GM21515 (cell line): ENCODE results near the gene IPO4.
"Not testable (repeated sequence)": the region's sequence is repeated elsewhere in the genome, so short reads cannot be mapped to it uniquely, and the experiment has no call there.

ENCODE experiments used
- ATAC-seq: cut with Tn5 transposase; IDR thresholded peaks from one replicate; pipeline ENCODE4 v1.9.1; 2021; ENCODE audit not compliant: unreplicated experiment

The IPO4 gene

GRCh38 chr14:24188251-24189058, at the start of gene IPO4:
Gene IPO4, minus strand, starts transcription at chr14:24188816. Its CDS starts 29 bp downstream, at chr14:24188787.
- peak; percentile 87 for ATAC-seq

- no peak for ATAC-seq
Observed at GRCh38 chr14:24238123-24238522, 49.5 kb upstream of the IPO4 start.

GRCh38 chr14:24237463-24237955, 48.9 kb upstream of the IPO4 start:
- ATAC-seq, result no peak

DNA sequence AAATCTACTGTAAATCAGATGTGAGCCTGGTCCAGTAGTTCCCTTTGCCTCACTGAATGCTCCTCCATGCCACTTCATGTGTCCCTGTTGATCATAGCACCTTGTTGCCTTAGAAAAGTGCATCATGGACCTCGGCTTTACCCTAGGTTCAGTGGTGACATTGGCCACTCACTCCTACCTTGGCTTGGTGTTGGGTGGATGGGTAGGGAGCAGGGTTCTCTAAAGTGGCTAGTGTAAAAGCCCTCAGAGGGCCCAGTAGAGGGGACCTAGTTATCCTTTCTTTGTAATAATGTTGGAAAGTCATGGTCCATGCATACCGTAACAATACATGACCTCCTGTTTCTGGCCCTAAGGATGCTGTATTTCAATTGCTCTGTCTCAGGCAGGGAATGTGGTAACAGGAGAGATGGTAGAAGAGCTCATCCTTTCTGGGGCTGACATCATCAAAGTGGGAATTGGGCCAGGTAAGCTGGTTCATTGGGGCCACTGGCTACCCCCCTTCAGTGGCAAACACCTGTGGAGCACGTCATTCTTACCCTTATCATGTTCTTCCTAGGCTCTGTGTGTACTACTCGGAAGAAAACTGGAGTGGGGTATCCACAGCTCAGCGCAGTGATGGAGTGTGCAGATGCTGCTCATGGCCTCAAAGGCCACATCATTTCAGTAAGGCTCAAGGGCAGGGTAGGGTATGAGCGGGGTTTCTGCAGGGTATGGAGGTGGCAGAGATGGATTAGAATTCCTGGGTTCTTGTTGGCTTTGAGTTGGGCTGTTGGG, 48.3 kb upstream of the IPO4 start:
- no peak for ATAC-seq

DNA sequence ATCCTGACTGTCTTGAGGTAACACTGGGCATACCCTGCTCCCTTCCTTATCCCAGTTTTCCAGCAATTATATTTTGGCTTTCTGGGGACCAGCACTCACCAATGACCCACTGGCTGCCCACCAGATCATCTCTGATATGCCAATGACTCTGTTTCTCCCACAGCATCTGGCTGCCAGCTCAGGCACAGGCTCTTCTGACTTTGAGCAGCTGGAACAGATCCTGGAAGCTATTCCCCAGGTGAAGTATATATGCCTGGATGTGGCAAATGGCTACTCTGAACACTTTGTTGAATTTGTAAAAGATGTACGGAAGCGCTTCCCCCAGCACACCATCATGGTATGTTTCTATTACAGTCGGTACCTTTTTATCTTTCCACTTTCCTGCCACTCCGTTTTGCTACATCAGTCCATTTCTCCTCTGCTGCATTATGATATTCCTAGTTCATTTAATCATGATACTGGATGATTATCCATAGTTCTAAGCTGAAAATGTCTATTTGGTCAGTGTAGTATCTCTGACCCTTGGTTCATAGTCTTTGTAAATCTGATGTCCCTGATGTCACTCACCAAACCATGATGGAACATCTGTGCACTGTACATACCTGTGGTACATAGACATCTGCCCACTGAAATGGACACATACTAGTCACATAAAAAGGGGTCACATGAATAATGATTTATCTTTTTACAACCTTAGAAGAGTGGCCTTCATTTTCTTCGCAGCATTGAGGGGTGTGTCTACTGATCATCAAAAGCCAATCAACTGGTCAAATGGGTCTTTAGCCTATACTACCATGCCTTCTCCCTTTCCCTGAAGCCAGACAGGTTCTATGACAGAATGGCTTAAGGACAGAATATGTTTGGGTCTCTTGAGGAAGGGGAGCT, 47.4 kb upstream of the IPO4 start:
- ATAC-seq, result no peak

GRCh38 chr14:24234095-24235005, 45.7 kb upstream of the IPO4 start:
- ATAC-seq, result no peak

DNA sequence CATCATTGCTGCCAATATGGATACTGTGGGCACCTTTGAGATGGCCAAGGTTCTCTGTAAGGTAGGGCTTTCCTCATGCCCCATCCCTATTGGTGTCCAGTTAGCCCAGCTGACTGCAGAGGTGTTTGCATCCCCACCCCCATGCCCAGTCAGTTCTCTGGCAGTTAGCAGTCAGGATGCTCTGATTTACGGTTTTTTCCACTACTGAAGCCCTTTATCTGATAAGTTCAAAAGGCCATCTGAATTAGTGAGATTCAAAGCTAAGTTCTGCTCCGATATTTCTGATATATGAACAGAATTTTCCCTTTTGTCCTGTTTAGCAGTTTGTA, 44.9 kb upstream of the IPO4 start:
- ATAC-seq, result no peak

GRCh38 chr14:24232645-24233537, 44.3 kb upstream of the IPO4 start, which contains the start of gene GMPR2:
Gene GMPR2, plus strand, starts transcription at chr14:24232929. Its CDS starts 325 bp downstream, at chr14:24233254.
- ATAC-seq, result peak; percentile 56

- peak; percentile 60 for ATAC-seq
Observed at GRCh38 chr14:24232121-24232644, 43.6 kb upstream of the IPO4 start, which contains the start of gene NEDD8. Gene NEDD8, minus strand, starts transcription at chr14:24232367. Its CDS starts 100 bp downstream, at chr14:24232267.

- peak; percentile 9 for ATAC-seq
Observed at GRCh38 chr14:24231263-24232120, 42.9 kb upstream of the IPO4 start.

DNA sequence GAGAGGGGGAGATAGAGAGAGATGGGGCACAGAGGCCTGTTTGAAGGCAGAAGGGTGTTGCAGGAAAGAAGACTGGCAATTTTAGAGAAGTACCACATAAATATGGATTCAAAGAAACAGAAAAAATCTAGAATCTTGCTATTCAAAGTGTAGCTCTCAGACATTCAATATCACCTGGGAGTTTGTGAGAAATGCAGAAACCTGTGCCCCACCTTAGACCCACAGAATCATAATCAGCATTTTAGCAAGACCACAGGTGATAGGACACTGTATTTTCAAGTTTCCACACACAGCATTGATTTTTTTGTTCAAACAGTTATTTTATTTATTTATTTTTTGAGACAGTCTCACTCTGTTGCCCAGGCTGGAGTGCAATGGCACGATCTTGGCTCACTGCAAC, 40.3 kb upstream of the IPO4 start:
- no peak for ATAC-seq

- ATAC-seq, result no peak
Observed at GRCh38 chr14:24226473-24226872, 37.9 kb upstream of the IPO4 start.

DNA sequence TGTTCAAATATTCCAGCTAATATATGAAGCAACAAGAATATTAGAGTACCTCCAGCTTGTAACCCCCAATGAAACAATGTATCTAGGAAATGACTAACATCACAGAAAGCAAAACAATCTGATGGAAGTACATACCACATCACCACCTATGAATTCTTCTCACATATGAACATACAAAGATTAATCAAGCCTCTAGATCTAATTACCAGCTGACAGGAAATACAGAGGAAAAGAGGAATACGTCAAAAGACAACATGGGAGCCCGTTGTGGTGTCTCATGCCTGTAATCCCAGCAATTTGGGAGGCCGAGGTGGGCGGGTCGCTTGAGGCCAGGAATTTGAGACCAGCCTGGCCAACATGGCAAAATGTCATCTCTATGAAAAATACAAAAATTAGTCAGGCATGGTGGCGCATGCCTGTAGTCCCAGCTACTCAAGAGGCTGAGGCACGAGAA, 36.0 kb upstream of the IPO4 start:
- ATAC-seq, result no peak

- ATAC-seq, result not testable (repeated sequence)
Observed at GRCh38 chr14:24222987-24223386, 34.4 kb upstream of the IPO4 start.

- ATAC-seq, result no peak
Observed at GRCh38 chr14:24219521-24219920, 30.9 kb upstream of the IPO4 start.

- ATAC-seq, result no peak
Observed at GRCh38 chr14:24219080-24219479, 30.5 kb upstream of the IPO4 start.

DNA sequence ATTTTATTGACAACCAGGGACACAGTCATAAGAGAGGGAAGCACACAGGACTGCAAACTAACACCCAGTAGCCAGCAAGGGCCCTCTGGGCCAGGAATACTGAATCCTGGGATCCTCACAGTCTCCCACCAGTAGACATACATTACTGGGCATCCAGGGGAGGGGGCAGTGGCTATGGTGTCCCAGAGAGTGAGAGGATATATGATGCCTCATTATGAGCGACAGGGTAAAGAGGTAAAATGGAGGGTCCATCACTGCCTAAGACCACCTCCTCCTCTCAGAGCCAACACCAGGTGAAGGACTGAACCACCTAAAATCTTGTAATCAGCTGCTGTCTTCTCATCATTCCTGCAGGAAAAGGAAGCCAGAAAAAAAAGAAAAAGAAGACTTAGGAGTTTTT, 28.3 kb upstream of the IPO4 start:
- ATAC-seq, result not testable (repeated sequence)

GRCh38 chr14:24216345-24216699, 27.7 kb upstream of the IPO4 start:
- no peak for ATAC-seq
